ENCODE results near the gene RPL10. TPM values are rescaled to one million over a fixed set of nuclear protein-coding genes. Genes with fewer than 3 reads are reported as not detected.
"Not testable (repeated sequence)": the region's sequence is repeated elsewhere in the genome, so short reads cannot be mapped to it uniquely, and the experiment has no call there.

The RPL10 gene
- total RNA-seq, 1 experiment from 2014 or later: 3,447 TPM

DNA sequence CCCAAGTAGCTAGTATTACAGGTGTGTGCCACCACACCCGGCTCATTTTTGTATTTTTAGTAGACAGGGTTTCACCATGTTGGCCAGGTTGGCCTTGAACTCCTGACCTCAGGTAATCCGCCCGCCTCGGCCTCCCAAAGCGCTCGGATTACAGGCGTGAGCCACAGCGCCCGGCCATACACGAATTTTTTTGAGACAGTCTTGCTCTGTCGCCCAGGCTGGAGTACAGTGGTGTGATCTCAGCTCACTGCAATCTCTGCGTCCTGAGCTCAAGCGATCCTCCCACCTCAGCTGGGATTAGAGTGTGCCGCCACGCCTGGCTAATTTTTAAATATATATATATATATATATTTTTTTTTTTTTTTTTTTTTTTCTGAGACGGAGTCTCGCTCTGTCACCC lies 1.8 kb upstream of the RPL10 start:
- ChIA-PET CTCF (interaction anchor here (4.4 kb wide), 1 partner anchor 22 kb away, joined by 14 read pairs; the partner anchor contains the start of gene FLNA), POLR2A (ENCODE audit: unreplicated experiment) (interaction anchor here (0.6 to 1.0 kb wide), 6 partner anchors 22 to 378 kb away, joined by 3 to 10 read pairs (median 4); no protein-coding TSS in a partner anchor)
- not testable (repeated sequence) for BruUV-seq (replicated peaks); H3K9me3 ChIP-seq (ENCODE audit: insufficient read depth, low read depth); H2AFZ ChIP-seq; H3K27me3 ChIP-seq (ENCODE audit: insufficient read depth, low read depth); H3K9me2 ChIP-seq (ENCODE audit: insufficient read depth)
- H3K36me3 ChIP-seq (ENCODE audit: low read depth): peaks cover 20% of the 10 kb centered on the region
- H3F3A ChIP-seq (ENCODE audit: insufficient read depth, low read depth): peaks cover 41% of the 10 kb centered on the region
- H3K79me2 ChIP-seq (ENCODE audit: low read depth): peaks cover 29% of the 10 kb centered on the region
- intact Hi-C loops (cut with micrococcal nuclease; ENCODE audit: unreplicated experiment): loop anchor here (5.0 kb wide), 4 partner anchors 46 to 136 kb away; partner anchors contain the start of genes FAM50A, PLXNA3 and UBL4A
- DNase-seq: peak in 1 of 2 experiments; percentile 57
- peak overlapping the region; percentile 93; the same call in 1 of the 2 replicates for H3K4me3 ChIP-seq
- H3K4me2 ChIP-seq: peak overlapping the region; percentile 66
- H3K4me1 ChIP-seq (replicated peaks; ENCODE audit: insufficient read depth): peaks cover 12% of the 10 kb centered on the region
- peak overlapping the region; percentile 97 for H3K27ac ChIP-seq
- H4K20me1 ChIP-seq (ENCODE audit: insufficient read depth): peaks cover 20% of the 10 kb centered on the region

DNA sequence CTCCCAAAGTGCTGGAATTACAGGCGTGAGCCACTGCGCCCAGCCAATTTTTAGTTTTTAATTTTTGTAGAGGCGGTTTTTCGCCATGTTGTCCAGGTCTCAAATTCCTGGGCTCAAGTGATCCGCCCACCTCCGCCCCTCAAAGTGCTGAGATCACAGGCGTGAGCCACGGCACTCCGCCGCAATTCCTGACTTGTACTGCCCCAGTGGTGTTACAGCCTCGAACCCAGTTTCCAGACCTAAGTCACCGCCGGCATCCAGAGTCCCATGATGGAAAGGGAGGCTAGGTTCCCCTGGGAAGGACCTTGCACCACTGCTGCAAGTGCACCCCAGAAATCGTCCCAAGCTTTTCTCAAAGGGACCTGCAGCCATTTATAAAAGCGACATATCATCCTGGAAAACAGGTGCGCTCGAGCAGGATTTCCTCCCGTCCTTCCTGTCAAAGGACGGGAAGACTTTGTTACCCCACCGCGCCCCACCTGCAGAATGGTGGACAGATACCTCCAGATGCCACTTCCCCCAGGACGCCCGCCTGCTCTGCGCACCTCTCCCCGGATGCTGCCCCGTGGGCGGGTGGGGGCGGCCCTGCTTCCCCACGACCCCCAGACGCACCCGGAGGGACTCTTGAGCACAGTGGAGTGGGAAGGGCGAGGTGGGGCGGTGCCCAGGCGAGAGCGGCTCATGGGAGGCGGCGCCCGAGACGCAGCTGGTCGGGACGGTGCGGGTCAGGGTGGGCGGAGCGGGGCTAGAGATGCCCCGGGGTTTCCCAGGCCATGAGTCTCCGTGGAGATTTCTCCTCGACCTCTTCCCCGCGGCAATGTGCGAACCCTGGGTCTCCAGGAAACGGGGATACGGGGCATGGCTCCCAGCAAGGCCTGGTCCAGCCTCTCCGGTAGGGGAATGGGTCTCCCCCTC lies 947 bp upstream of the RPL10 start:
- Histone ChIP-seq H3K9me2 (ENCODE audit: insufficient read depth) (no peaks in the 10 kb centered on the region), H3K4me1 (replicated peaks; ENCODE audit: insufficient read depth) (peaks cover 12% of the 10 kb centered on the region), H3K9me3 (ENCODE audit: insufficient read depth, low read depth) (no peaks in the 10 kb centered on the region), H3K27ac (peak overlapping the region; percentile 97), H3K79me2 (ENCODE audit: low read depth) (peaks cover 29% of the 10 kb centered on the region), H3K36me3 (ENCODE audit: low read depth) (peaks cover 20% of the 10 kb centered on the region), H3K4me3 (peak overlapping the region; percentile 93), H3K4me2 (peak overlapping the region; percentile 94), H2AFZ (peak overlapping the region; percentile 66; the same call in 1 of the 2 replicates), H3K27me3 (ENCODE audit: insufficient read depth, low read depth) (no peaks in the 10 kb centered on the region), H3F3A (ENCODE audit: insufficient read depth, low read depth) (peaks cover 50% of the 10 kb centered on the region), H4K20me1 (ENCODE audit: insufficient read depth) (peaks cover 22% of the 10 kb centered on the region)
- intact Hi-C loops (cut with micrococcal nuclease; ENCODE audit: unreplicated experiment): loop anchor here (5.0 kb wide), 4 partner anchors 45 to 135 kb away; partner anchors contain the start of genes FAM50A, PLXNA3 and UBL4A
- no peak for TF ChIP-seq EZH2 (IDR thresholded peaks at IDR 0.05; ENCODE audit: low read depth)
- TF ChIP-seq, protein P1, sequence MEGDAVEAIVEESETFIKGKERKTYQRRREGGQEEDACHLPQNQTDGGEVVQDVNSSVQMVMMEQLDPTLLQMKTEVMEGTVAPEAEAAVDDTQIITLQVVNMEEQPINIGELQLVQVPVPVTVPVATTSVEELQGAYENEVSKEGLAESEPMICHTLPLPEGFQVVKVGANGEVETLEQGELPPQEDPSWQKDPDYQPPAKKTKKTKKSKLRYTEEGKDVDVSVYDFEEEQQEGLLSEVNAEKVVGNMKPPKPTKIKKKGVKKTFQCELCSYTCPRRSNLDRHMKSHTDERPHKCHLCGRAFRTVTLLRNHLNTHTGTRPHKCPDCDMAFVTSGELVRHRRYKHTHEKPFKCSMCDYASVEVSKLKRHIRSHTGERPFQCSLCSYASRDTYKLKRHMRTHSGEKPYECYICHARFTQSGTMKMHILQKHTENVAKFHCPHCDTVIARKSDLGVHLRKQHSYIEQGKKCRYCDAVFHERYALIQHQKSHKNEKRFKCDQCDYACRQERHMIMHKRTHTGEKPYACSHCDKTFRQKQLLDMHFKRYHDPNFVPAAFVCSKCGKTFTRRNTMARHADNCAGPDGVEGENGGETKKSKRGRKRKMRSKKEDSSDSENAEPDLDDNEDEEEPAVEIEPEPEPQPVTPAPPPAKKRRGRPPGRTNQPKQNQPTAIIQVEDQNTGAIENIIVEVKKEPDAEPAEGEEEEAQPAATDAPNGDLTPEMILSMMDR (conservative IDR thresholded peaks at IDR 0.05): no peak
- ChIA-PET POLR2A (ENCODE audit: unreplicated experiment) (interaction anchor here (0.5 to 1.0 kb wide), 6 partner anchors 22 to 77 kb away, joined by 3 to 14 read pairs (median 4); no protein-coding TSS in a partner anchor), CTCF (interaction anchor here (4.4 kb wide), 1 partner anchor 23 kb away, joined by 14 read pairs; the partner anchor contains the start of gene FLNA)
- TSS peak; percentile 53 for BruUV-seq (replicated peaks)
- DNase-seq: peak; percentile 68 to 84

DNA sequence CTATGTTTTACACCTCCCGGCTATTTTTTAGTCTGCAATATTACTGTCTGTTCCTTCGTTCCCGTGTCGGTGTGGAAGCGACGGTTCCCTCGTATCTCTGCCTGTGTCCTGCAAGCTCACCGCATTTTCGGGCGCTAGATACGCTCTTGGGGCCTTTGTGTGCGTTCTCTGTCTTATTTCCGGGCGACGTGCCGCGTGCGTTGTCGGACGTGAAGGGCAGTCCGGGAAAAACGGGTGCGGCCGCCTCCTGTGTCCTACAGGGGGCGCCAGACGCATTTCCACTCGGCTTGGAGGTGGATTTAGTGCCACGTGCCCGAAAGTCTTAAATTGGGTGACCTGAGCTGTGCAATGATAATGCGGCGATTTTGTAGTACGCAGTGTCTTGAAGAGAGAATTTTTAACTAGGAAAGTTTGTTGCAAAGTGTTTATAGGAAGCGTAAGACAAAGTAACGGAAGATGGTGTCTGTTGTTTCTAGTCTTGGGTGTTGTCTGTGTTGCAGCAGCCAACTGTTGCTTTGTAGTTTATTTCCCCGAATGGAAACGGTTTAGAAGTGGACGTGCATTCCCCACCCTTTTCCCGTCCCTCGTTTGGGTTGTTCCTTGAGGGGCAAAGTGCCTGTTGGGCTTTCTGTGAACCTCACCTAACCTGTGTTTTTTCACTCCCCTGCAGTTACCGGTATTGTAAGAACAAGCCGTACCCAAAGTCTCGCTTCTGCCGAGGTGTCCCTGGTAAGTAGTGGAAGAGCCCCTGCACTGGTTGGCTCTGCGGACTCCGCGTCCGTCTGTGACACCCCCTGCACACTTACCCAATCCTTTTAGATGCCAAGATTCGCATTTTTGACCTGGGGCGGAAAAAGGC lies 720 bp downstream of the RPL10 start:
- TF ChIP-seq, protein P1 (conservative IDR thresholded peaks at IDR 0.05): peak; percentile 88
- TF ChIP-seq EZH2 (IDR thresholded peaks at IDR 0.05; ENCODE audit: low read depth): no peak
- Histone ChIP-seq H3K9me3 (ENCODE audit: insufficient read depth, low read depth) (no peaks in the 10 kb centered on the region), H3K4me2 (peak overlapping the region; percentile 94), H3K27ac (peak overlapping the region; percentile 97), H3K9me2 (ENCODE audit: insufficient read depth) (no peaks in the 10 kb centered on the region), H3K4me3 (peak overlapping the region; percentile 93), H3K79me2 (ENCODE audit: low read depth) (peaks cover 29% of the 10 kb centered on the region), H3K27me3 (ENCODE audit: insufficient read depth, low read depth) (no peaks in the 10 kb centered on the region), H3K36me3 (ENCODE audit: low read depth) (peaks cover 20% of the 10 kb centered on the region), H4K20me1 (ENCODE audit: insufficient read depth) (peaks cover 22% of the 10 kb centered on the region), H2AFZ (no peak overlapping the region), H3K4me1 (replicated peaks; ENCODE audit: insufficient read depth) (peaks cover 12% of the 10 kb centered on the region), H3F3A (ENCODE audit: insufficient read depth, low read depth) (peaks cover 52% of the 10 kb centered on the region)
- intact Hi-C loops (cut with micrococcal nuclease; ENCODE audit: unreplicated experiment): loop anchor here (5.0 kb wide), 4 partner anchors 43 to 133 kb away; partner anchors contain the start of genes FAM50A, PLXNA3 and UBL4A
- POLR2A ChIA-PET (ENCODE audit: unreplicated experiment): interaction anchor here (0.6 to 0.7 kb wide), 4 partner anchors 11 to 464 kb away, joined by 3 to 6 read pairs (median 4); partner anchors contain the start of gene NAA10
- DNase-seq: peak; percentile 59 to 89
- TSS peak; percentile 73 for BruUV-seq (replicated peaks)
- CTCF ChIA-PET: interaction anchor here (1.2 to 4.4 kb wide), 2 partner anchors 11 to 25 kb away, joined by 5 to 14 read pairs; partner anchors contain the start of genes DNASE1L1 and FLNA
